ENCODE data around the gene AEBP1. TPM values are rescaled to one million over a fixed set of nuclear protein-coding genes. Genes with fewer than 3 reads are reported as not detected.

AEBP1 gene
- total and polyA plus RNA-seq, 5 experiments from 2014 or later, result 2.4 to 38.5 (median 10.4) TPM

DNA sequence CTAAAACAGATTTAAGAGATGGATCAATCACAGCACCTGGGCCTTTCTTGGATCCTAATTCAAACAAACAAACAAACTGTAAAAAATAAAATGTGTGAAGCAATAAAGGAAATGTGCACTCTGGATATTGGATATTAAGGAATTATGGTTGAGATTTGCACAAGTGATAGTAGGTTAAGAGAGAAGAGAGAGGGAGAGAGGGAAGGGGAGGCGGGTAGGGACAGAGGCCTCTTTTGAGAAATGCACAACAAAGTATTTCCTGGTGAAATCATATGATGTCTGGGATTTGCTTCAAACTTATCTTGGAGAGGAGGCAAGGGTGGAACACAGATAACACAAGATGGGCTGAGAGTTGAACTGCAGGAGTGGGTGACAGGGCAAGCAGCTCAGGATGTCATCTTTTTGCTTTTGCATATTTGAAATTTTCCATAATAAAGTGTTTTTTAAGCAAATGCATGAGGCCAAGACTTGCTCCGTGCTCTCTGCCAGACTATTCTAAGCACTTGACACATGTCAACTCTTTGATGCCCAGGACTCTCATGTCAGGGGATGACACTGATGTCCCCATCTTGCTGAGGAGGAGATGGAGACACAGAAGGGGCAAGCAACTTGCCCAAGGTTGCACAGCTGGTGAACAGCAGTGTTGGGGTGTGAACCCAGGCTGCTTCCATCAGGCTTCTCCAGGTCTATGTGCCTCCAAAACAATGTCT lies 9.1 kb upstream of the AEBP1 start:
- H3K27ac Mint-ChIP-seq, result no peak overlapping the region
- no peak for DNase-seq
- peaks cover 0 to 2% (median 0%) of the 10 kb centered on the region in 5 donors for H3K27me3 Mint-ChIP-seq
- POLR2A ChIA-PET, result no interaction called here
- H3K9me3 Mint-ChIP-seq, result no peaks in the 10 kb centered on the region
- ATAC-seq, result no peak
- H3K4me1 Mint-ChIP-seq, result peaks cover 0 to 28% (median 7%) of the 10 kb centered on the region in 4 donors
- no peak overlapping the region for H3K4me3 Mint-ChIP-seq
- H3K36me3 Mint-ChIP-seq, result no peaks in the 10 kb centered on the region

DNA sequence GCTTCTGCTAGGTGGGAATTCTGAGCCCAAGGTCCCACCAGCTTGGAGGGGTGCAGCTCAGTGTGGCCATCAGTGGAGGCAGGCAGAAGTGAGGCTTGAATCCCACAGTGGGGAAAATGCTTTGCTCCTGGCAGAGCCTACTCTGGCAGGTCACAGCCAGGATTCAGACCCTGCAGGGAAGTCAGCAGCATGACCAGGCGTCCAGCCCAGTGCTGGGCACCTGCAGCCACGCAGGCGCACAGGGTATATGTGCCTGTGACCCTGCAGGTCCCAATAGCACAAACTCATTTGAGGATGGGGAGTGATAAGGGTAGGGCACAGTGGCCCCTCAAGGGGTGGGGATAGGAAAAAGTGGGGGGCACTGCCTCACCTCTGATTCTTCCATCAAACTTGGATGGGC lies 8.4 kb upstream of the AEBP1 start:
- H3K36me3 Mint-ChIP-seq, result no peaks in the 10 kb centered on the region
- no peak overlapping the region for H3K27ac Mint-ChIP-seq
- POLR2A ChIA-PET, result no interaction called here
- DNase-seq (no peak), ATAC-seq (no peak)
- H3K27me3 Mint-ChIP-seq, result peaks cover 0 to 2% (median 0%) of the 10 kb centered on the region in 5 donors
- H3K4me3 Mint-ChIP-seq, result no peak overlapping the region
- peaks cover 0 to 34% (median 7%) of the 10 kb centered on the region in 4 donors for H3K4me1 Mint-ChIP-seq
- no peaks in the 10 kb centered on the region for H3K9me3 Mint-ChIP-seq

GRCh38 chr7:44096326-44096881 lies 7.7 kb upstream of the AEBP1 start:
- no peaks in the 10 kb centered on the region for H3K9me3 Mint-ChIP-seq
- POLR2A ChIA-PET, result no interaction called here
- no peak for ATAC-seq
- no peaks in the 10 kb centered on the region for H3K36me3 Mint-ChIP-seq
- peaks cover 0 to 34% (median 7%) of the 10 kb centered on the region in 4 donors for H3K4me1 Mint-ChIP-seq
- H3K4me3 Mint-ChIP-seq, result no peak overlapping the region
- peak overlapping the region in 3 of 10 donors; percentile 18 to 52 (median 39) for H3K27ac Mint-ChIP-seq
- no peak for DNase-seq
- H3K27me3 Mint-ChIP-seq, result no peaks in the 10 kb centered on the region

GRCh38 chr7:44097064-44097932 lies 6.8 kb upstream of the AEBP1 start:
- ATAC-seq (peak in 1 of 2 donors; percentile 49), DNase-seq (no peak)
- Mint-ChIP-seq H3K27ac (peak overlapping the region in 3 of 10 donors; percentile 39 to 67 (median 49)), H3K4me3 (no peak overlapping the region), H3K4me1 (peaks cover 0 to 39% (median 7%) of the 10 kb centered on the region in 4 donors), H3K27me3 (no peaks in the 10 kb centered on the region), H3K9me3 (no peaks in the 10 kb centered on the region), H3K36me3 (no peaks in the 10 kb centered on the region)
- POLR2A ChIA-PET, result no interaction called here

GRCh38 chr7:44098092-44099068 lies 5.8 kb upstream of the AEBP1 start:
- Mint-ChIP-seq H3K27ac (peak overlapping the region in 4 of 10 donors; percentile 22 to 78 (median 34)), H3K4me3 (no peak overlapping the region), H3K4me1 (peaks cover 2 to 42% (median 12%) of the 10 kb centered on the region in 4 donors), H3K36me3 (no peaks in the 10 kb centered on the region), H3K27me3 (peaks cover 0 to under 1% (median 0%) of the 10 kb centered on the region in 5 donors), H3K9me3 (no peaks in the 10 kb centered on the region)
- no peak for ATAC-seq
- no peak for DNase-seq
- POLR2A ChIA-PET, result interaction anchor here (0.6 to 0.7 kb wide), 2 partner anchors 22 to 697 kb away, joined by 3 read pairs; no protein-coding TSS in a partner anchor

- DNase-seq, result no peak
- POLR2A ChIA-PET, result interaction anchor here (0.5 to 0.6 kb wide), 2 partner anchors 18 to 161 kb away, joined by 3 read pairs; no protein-coding TSS in a partner anchor
- Mint-ChIP-seq H3K27ac (no peak overlapping the region), H3K4me1 (peaks cover 2 to 42% (median 14%) of the 10 kb centered on the region in 4 donors), H3K27me3 (peaks cover 0 to 1% (median 0%) of the 10 kb centered on the region in 5 donors), H3K9me3 (no peaks in the 10 kb centered on the region), H3K4me3 (no peak overlapping the region), H3K36me3 (no peaks in the 10 kb centered on the region)
- ATAC-seq, result no peak
These were observed 4.5 kb upstream of the AEBP1 start for GRCh38 chr7:44099669-44100068.

DNA sequence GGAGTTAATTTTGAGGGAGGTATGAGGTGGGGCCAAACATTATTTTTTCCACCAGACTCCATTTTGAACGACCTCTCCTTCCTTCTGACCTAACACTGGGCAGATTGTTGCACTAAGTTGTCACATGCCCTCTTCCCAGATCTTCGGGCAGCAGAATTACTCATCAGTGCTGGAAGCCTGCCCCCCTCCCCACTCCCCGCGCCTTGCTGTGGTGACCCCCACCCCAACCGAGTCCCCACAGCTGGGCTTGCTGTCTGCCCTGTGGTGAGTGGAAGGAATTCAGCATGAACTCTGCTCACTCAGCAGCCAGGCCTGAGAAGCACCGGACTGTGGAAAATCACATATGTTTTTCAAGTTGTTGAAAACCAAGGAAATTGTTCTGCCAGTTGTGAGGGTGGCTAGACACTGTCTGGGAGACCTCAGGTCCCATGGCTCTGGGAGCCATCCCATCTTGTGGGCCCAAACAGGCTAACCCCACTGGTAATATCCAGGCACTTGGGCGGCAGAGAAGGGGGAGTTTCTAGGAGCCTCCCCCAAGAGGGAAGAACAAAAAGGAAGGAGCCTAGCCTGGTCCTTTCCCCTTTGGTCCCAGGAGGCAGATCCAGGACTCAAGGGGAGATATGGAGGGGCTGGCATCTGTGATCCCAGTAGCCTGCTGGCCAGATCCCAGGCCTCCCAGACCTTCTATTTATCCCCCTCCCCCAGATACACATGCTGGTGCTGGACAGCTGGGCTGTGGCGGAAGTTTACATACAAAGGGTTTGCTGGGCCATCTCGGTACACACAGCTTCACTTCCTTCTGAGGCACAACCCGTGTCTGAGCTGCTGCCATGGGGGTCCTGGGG lies 3.5 kb upstream of the AEBP1 start:
- DNase-seq (no peak), ATAC-seq (no peak)
- peaks cover 0 to 1% (median 0%) of the 10 kb centered on the region in 5 donors for H3K27me3 Mint-ChIP-seq
- H3K4me3 Mint-ChIP-seq, result peak overlapping the region in 1 of 10 donors; percentile 14
- POLR2A ChIA-PET, result no interaction called here
- H3K9me3 Mint-ChIP-seq, result no peaks in the 10 kb centered on the region
- no peaks in the 10 kb centered on the region for H3K36me3 Mint-ChIP-seq
- H3K4me1 Mint-ChIP-seq, result peaks cover 7 to 52% (median 22%) of the 10 kb centered on the region in 4 donors
- H3K27ac Mint-ChIP-seq, result peak overlapping the region in 1 of 10 donors; percentile 46

- Mint-ChIP-seq H3K27ac (no peak overlapping the region), H3K4me1 (peaks cover 12 to 57% (median 29%) of the 10 kb centered on the region in 4 donors), H3K36me3 (no peaks in the 10 kb centered on the region), H3K4me3 (no peak overlapping the region), H3K27me3 (peaks cover 0 to 1% (median 0%) of the 10 kb centered on the region in 5 donors), H3K9me3 (no peaks in the 10 kb centered on the region)
- DNase-seq (no peak), ATAC-seq (no peak)
- POLR2A ChIA-PET, result interaction anchor here (1.0 kb wide), 2 partner anchors 21 to 65 kb away, joined by 3 to 4 read pairs; no protein-coding TSS in a partner anchor
These were observed 2.7 kb upstream of the AEBP1 start for GRCh38 chr7:44101303-44101965.

DNA sequence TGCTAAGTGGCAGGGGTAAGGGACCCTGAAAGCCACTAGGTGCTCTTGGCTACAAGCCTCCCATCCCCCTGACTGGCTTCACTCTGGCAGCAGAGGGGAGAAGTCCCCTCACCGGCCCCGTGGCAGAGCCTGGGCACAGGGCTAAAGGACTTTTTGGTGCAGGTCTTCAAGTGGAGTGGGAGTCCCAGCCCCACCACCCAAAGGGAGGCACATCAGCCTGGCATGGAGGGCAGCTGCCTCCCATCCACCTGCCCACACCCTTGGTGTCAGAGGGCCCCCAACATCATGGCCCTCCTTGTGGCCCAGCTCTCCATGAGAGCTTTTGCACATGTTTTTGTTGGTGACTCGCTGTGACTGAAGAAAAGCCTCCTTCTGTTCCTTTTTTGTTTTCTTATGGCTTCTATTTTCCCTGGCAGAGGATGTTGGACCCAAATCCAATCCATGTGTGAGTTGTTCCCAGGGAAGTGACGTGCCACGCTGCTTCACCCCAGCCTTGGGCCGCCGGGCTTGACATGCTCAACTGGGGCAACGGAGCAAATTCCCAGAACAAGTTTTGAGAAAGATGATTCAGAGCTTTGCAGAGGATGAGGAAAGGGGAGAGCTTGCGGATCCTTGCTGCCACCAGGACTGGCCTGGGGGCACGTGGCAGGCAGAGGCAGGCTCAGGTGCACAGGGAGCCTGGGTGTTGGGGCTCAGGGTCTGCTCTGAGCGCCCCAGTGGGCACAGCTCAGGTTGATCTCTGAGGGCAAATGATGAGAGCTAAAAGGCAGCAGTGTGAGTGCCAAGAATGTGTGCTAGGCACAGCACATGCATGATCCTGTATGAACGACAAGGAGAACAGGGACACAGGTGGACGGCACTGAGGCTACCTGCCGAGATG lies 1.9 kb upstream of the AEBP1 start:
- no peaks in the 10 kb centered on the region for H3K36me3 Mint-ChIP-seq
- POLR2A ChIA-PET, result interaction anchor here (1.0 kb wide), 2 partner anchors 21 to 64 kb away, joined by 3 to 4 read pairs; no protein-coding TSS in a partner anchor
- no peak for ATAC-seq

More for the DNA sequence above, 1.9 kb upstream of the AEBP1 start:
- Mint-ChIP-seq H3K4me1 (peaks cover 12 to 49% (median 26%) of the 10 kb centered on the region in 4 donors), H3K9me3 (no peaks in the 10 kb centered on the region), H3K27ac (peak overlapping the region; percentile 0 to 85 (median 62)), H3K27me3 (peaks cover 0 to 1% (median 0%) of the 10 kb centered on the region in 5 donors), H3K4me3 (peak overlapping the region in 8 of 10 donors; percentile 8 to 80 (median 66))
- DNase-seq, result no peak

Data from naive thymus-derived CD8-positive, alpha-beta T cell (primary cell).